SK-N-SH treated with all-trans-retinoic acid at 6 μM for 48 hours (cell line): ENCODE data around the gene HIPK3.
"Not testable (repeated sequence)": the region's sequence is repeated elsewhere in the genome, so short reads cannot be mapped to it uniquely, and the experiment has no call there.

Experiments used
- ATAC-seq: fragments of 200-7000 bp; cut with Tn5 transposase; 3 replicates; pipeline ENCODE4 v1.9.1; 2020; ENCODE audit warnings: mild to moderate bottlenecking, moderate library complexity
- ARNTL ChIP-seq: fragments of 450-650 bp; formaldehyde crosslinking; IDR thresholded peaks from 2 replicates; pipeline ENCODE4 v1.5.0; 2020; ENCODE audit warnings: low read depth, mild to moderate bottlenecking, moderate library complexity, borderline replicate concordance
- BACH2 ChIP-seq: fragments of 250-450 bp; sonication (Bioruptor Pico); IDR thresholded peaks from 2 replicates; pipeline ENCODE4 v1.9.0; 2021; ENCODE audit warnings: mild to moderate bottlenecking, borderline replicate concordance
- CREB5 ChIP-seq: fragments of 250-450 bp; sonication (Bioruptor Pico); IDR thresholded peaks from 2 replicates; pipeline ENCODE4 v1.5.1; 2020; ENCODE audit warnings: low read depth, mild to moderate bottlenecking, moderate library complexity
- CSDC2 ChIP-seq: fragments of 250-450 bp; sonication (Bioruptor Pico); IDR thresholded peaks from 2 replicates; pipeline ENCODE4 v1.5.0; 2020; ENCODE audit warnings: mild to moderate bottlenecking, moderate library complexity
- CSRNP3 ChIP-seq: fragments of 250-450 bp; sonication (Bioruptor Pico); IDR thresholded peaks from 2 replicates; pipeline ENCODE4 v1.5.1; 2021; ENCODE audit warnings: mild to moderate bottlenecking, moderate library complexity
- ESRRG ChIP-seq: fragments of 250-450 bp; sonication (Bioruptor Pico); IDR thresholded peaks from 2 replicates; pipeline ENCODE4 v1.6.1; 2021; ENCODE audit warnings: mild to moderate bottlenecking
- ISL1 ChIP-seq: fragments of 250-450 bp; sonication (Bioruptor Pico); IDR thresholded peaks from 2 replicates; pipeline ENCODE4 v2.1.2; 2022; ENCODE audit warnings: mild to moderate bottlenecking, moderate library complexity
- OSR1 ChIP-seq: fragments of 250-450 bp; sonication (Bioruptor Pico); IDR thresholded peaks from 2 replicates; pipeline ENCODE4 v1.8.0; 2022; ENCODE audit warnings: moderate library complexity, mild to moderate bottlenecking, inconsistent platforms
- PATZ1 ChIP-seq: fragments of 250-450 bp; sonication (Bioruptor Pico); IDR thresholded peaks from 2 replicates; pipeline ENCODE4 v1.8.0; 2020; ENCODE audit warnings: mild to moderate bottlenecking, moderate library complexity, borderline replicate concordance
- POU6F1 ChIP-seq: fragments of 250-450 bp; sonication (Bioruptor Pico); IDR thresholded peaks from 2 replicates; pipeline ENCODE4 v1.8.0; 2021; ENCODE audit warnings: low read depth, mild to moderate bottlenecking, moderate library complexity, borderline replicate concordance
- PPARA ChIP-seq: fragments of 250-450 bp; sonication (Bioruptor Pico); IDR thresholded peaks from 2 replicates; pipeline ENCODE4 v1.5.0; 2020; ENCODE audit warnings: mild to moderate bottlenecking, borderline replicate concordance
- RARB ChIP-seq: fragments of 250-450 bp; sonication (Bioruptor Pico); IDR thresholded peaks from 2 replicates; pipeline ENCODE4 v1.8.0; 2021; ENCODE audit warnings: mild to moderate bottlenecking, moderate library complexity
- SNAI2 ChIP-seq: fragments of 250-450 bp; sonication (Bioruptor Pico); IDR thresholded peaks from 2 replicates; pipeline ENCODE4 v1.5.0; 2020; ENCODE audit warnings: mild to moderate bottlenecking, moderate library complexity
- TCF4 ChIP-seq: fragments of 250-450 bp; sonication (Bioruptor Pico); IDR thresholded peaks from 2 replicates; pipeline ENCODE4 v1.8.0; 2021; ENCODE audit warnings: mild to moderate bottlenecking, moderate library complexity, borderline replicate concordance
- TOX ChIP-seq: fragments of 250-450 bp; sonication (Bioruptor Pico); IDR thresholded peaks from 2 replicates; pipeline ENCODE4 v1.8.0; 2021; ENCODE audit warnings: mild to moderate bottlenecking, moderate library complexity, borderline replicate concordance
- TSHZ2 ChIP-seq: fragments of 250-450 bp; sonication (Bioruptor Pico); IDR thresholded peaks from 2 replicates; pipeline ENCODE4 v1.5.0; 2020; ENCODE audit warnings: mild to moderate bottlenecking, moderate library complexity
- ZFP3 ChIP-seq: fragments of 250-450 bp; sonication (Bioruptor Pico); IDR thresholded peaks from 2 replicates; pipeline ENCODE4 v1.5.0; 2020; ENCODE audit warnings: mild to moderate bottlenecking, moderate library complexity
- ZFP30 ChIP-seq: fragments of 450-650 bp; formaldehyde crosslinking; IDR thresholded peaks from 2 replicates; pipeline ENCODE4 v1.5.0; 2022; ENCODE audit warnings: mild to moderate bottlenecking, moderate library complexity
- ZNF565 ChIP-seq: fragments of 450-650 bp; formaldehyde crosslinking; conservative IDR thresholded peaks from 2 replicates; pipeline ENCODE4 v1.5.0; 2020; ENCODE audit warnings: low read depth, mild to moderate bottlenecking, moderate library complexity
- ZNF8 ChIP-seq: fragments of 450-650 bp; formaldehyde crosslinking; IDR thresholded peaks from 2 replicates; pipeline ENCODE4 v1.5.0; 2020; ENCODE audit warnings: mild to moderate bottlenecking, moderate library complexity

HIPK3 gene

GRCh38 chr11:33214767-33215166 lies 42.4 kb upstream of the HIPK3 start:
- no peak for ATAC-seq
- TF ChIP-seq ZNF565 (CRISPR knock-in tag) (no peak), TCF4 (CRISPR knock-in tag) (no peak), PATZ1 (no peak)
- TF ChIP-seq, all 23 proteins: peak for 0

GRCh38 chr11:33216676-33217075 lies 40.5 kb upstream of the HIPK3 start:
- ATAC-seq = not testable (repeated sequence)

- TF ChIP-seq CSRNP3 = no peak
- no peak for TF ChIP-seq TSHZ2 (CRISPR knock-in tag)
- TF ChIP-seq BACH2 (CRISPR knock-in tag) = no peak
- TF ChIP-seq ZNF565 (CRISPR knock-in tag) = no peak
- TF ChIP-seq ESRRG (CRISPR knock-in tag) = no peak
- TF ChIP-seq ISL1 (CRISPR knock-in tag) = no peak
- TF ChIP-seq OSR1 = no peak
- no peak for TF ChIP-seq CSDC2 (CRISPR knock-in tag)
- TF ChIP-seq ZFP30 (CRISPR knock-in tag) = no peak
- TF ChIP-seq ARNTL (CRISPR knock-in tag) = no peak
- TF ChIP-seq POU6F1 (CRISPR knock-in tag) = no peak
- TF ChIP-seq ZNF8 = no peak
- TF ChIP-seq CREB5 = no peak
- TF ChIP-seq TOX (CRISPR knock-in tag) = no peak
- TF ChIP-seq RARB (CRISPR knock-in tag) = no peak
- no peak for TF ChIP-seq ZFP3 (CRISPR knock-in tag)
- no peak for TF ChIP-seq PPARA (CRISPR knock-in tag)
- TF ChIP-seq PATZ1 = no peak
- TF ChIP-seq SNAI2 (CRISPR knock-in tag) = no peak
- ATAC-seq = no peak
Observed at GRCh38 chr11:33222052-33222750, 35.0 kb upstream of the HIPK3 start.
